AG09319 (cell line): ENCODE measurements around the gene RPL26.

Experiments
- DNase-seq: peaks from one replicate; pipeline ENCODE4 v3.0.0-alpha.2; 2010; ENCODE audit warnings: low read depth; ENCODE audit errors: extremely low read depth
- CTCF ChIP-seq: IDR thresholded peaks from 2 replicates; pipeline ENCODE4 v1.5.1; 2011; ENCODE audit warnings: low read depth, mild to moderate bottlenecking, inconsistent platforms, low read length, moderate library complexity

Gene RPL26

GRCh38 chr17:8419305-8419704, 36.3 kb upstream of the RPL26 start:
- TF ChIP-seq CTCF, result no peak
- DNase-seq, result no peak

GRCh38 chr17:8418471-8418870, 35.5 kb upstream of the RPL26 start:
- no peak for DNase-seq
- no peak for TF ChIP-seq CTCF

- no peak for DNase-seq
- no peak for TF ChIP-seq CTCF
Observed at GRCh38 chr17:8417806-8418205, 34.8 kb upstream of the RPL26 start.

- no peak for TF ChIP-seq CTCF
- no peak for DNase-seq
Observed at GRCh38 chr17:8413938-8414337, 30.9 kb upstream of the RPL26 start.

GRCh38 chr17:8413328-8413727, 30.3 kb upstream of the RPL26 start:
- TF ChIP-seq CTCF, result no peak
- DNase-seq, result no peak

GRCh38 chr17:8412089-8412488, 29.1 kb upstream of the RPL26 start:
- no peak for DNase-seq
- TF ChIP-seq CTCF, result no peak

GRCh38 chr17:8410883-8411238, 27.9 kb upstream of the RPL26 start:
- no peak for TF ChIP-seq CTCF
- DNase-seq, result no peak
